ENCODE data around the gene VHLL. TPM values are rescaled to one million over a fixed set of nuclear protein-coding genes. Genes with fewer than 3 reads are reported as not detected.

VHLL gene
- total and polyA plus RNA-seq, 2 of the 13 experiments (the other 11 are each of a cell fraction or from before 2014, with no cell fraction given), result 0.24 TPM; not detected in 1

- TF ChIP-seq E2F2 (CRISPR knock-in tag; IDR thresholded peaks at IDR 0.05; ENCODE audit: borderline replicate concordance) (no peak), ZNF510 (CRISPR knock-in tag; IDR thresholded peaks at IDR 0.05; ENCODE audit: low read depth) (no peak), ZNF720 (CRISPR knock-in tag; IDR thresholded peaks at IDR 0.05) (no peak), ZNF737 (CRISPR knock-in tag; IDR thresholded peaks at IDR 0.05; ENCODE audit: borderline replicate concordance) (no peak), SP140L (CRISPR knock-in tag; IDR thresholded peaks at IDR 0.05; ENCODE audit: borderline replicate concordance) (no peak)
Measured at GRCh38 chr1:156308078-156308477, 9.0 kb upstream of the VHLL start (continued).

GRCh38 chr1:156305215-156305614, 6.1 kb upstream of the VHLL start:
- H3K4me3 ChIP-seq (replicated peaks in 1 of 3; ENCODE audit: insufficient read depth in 1 of 3, low read depth in 2 of 3, low read length in 3 of 3), result no peak overlapping the region
- no peak for ATAC-seq
- FAIRE-seq, result no peak
- no peak overlapping the region for H3K4me2 ChIP-seq (ENCODE audit: low read depth, low read length)
- CTCF ChIA-PET (ENCODE audit: low intra/inter-chr PET ratio, low total read pairs), result no interaction called here
- H4K20me1 ChIP-seq (ENCODE audit: insufficient read depth, low read length), result no peaks in the 10 kb centered on the region
- no TSS peak for BruUV-seq (replicated peaks)
- no peak overlapping the region for H3K27ac ChIP-seq (ENCODE audit: extremely low read length, insufficient read depth, low read length)
- H3K27me3 ChIP-seq (ENCODE audit: control insufficient read depth in 1 of 2, insufficient read depth in 2 of 2, low read length in 2 of 2), result no peaks in the 10 kb centered on the region
- peaks cover 10 to 29% of the 10 kb centered on the region in 2 experiments; a peak in 4 of 5 replicates for H3K36me3 ChIP-seq (replicated peaks in 1 of 2; ENCODE audit: control insufficient read depth in 1 of 2, insufficient read depth in 2 of 2, low read length in 2 of 2)
- no peak for DNase-seq (ENCODE audit: low spot score)
- no peak for TF ChIP-seq BCLAF1 (IDR thresholded peaks at IDR 0.05)
- no peak for TF ChIP-seq ZNF639 (CRISPR knock-in tag; conservative IDR thresholded peaks at IDR 0.05)
- TF ChIP-seq MED8 (CRISPR knock-in tag; IDR thresholded peaks at IDR 0.05; ENCODE audit: insufficient replicate concordance), result no peak
- no peak for TF ChIP-seq ZNF274 (CRISPR knock-in tag; IDR thresholded peaks at IDR 0.05)
- TF ChIP-seq ZNF430 (CRISPR knock-in tag; IDR thresholded peaks at IDR 0.05), result no peak
- no peak for TF ChIP-seq BHLHE40 (IDR thresholded peaks at IDR 0.05; ENCODE audit: low read length)
- TF ChIP-seq ZNF18 (CRISPR knock-in tag; IDR thresholded peaks at IDR 0.05; ENCODE audit: insufficient replicate concordance), result no peak
- TF ChIP-seq TEAD3 (CRISPR knock-in tag; optimal IDR thresholded peaks at IDR 0.05; ENCODE audit: borderline replicate concordance), result no peak
- no peak for TF ChIP-seq PHF8 (CRISPR knock-in tag; IDR thresholded peaks at IDR 0.05)
- H3K9me3 ChIP-seq (ENCODE audit: low read length), result no peaks in the 10 kb centered on the region
- in situ Hi-C loops (cut with HindIII; ENCODE audit: extremely low pct_ligation_motif_present, low pct_unique_long_range_greater_than_20kb) (no loop called here), intact Hi-C loops (cut with micrococcal nuclease; ENCODE audit: unreplicated experiment) (no loop called here)
- H3K4me1 ChIP-seq (ENCODE audit: insufficient read depth, low read length), result peaks cover 10% of the 10 kb centered on the region
- 100% methylated on average over 2 of the region's 2 CpGs for WGBS (ENCODE audit: low lambda C conversion rate)
- no peaks in the 10 kb centered on the region for H3K79me2 ChIP-seq (ENCODE audit: insufficient read depth, low read length)
- H2AFZ ChIP-seq (ENCODE audit: low read length), result no peak overlapping the region
- POLR2A ChIA-PET, result interaction anchor here (1.1 kb wide), 1 partner anchor 9 kb away, joined by 3 read pairs; no protein-coding TSS in a partner anchor
- no peak overlapping the region for H3K9ac ChIP-seq (ENCODE audit: insufficient read depth, low read depth, low read length)
